Measurements from ENCODE around the gene FAM174C.

- no peak for TF ChIP-seq YY1 (IDR thresholded peaks at IDR 0.05)
- TF ChIP-seq CTCF (IDR thresholded peaks at IDR 0.05; ENCODE audit: low read depth, low read length, missing input control): no peak
- TF ChIP-seq TAF1 (conservative IDR thresholded peaks at IDR 0.05): no peak
- TF ChIP-seq, protein P1, sequence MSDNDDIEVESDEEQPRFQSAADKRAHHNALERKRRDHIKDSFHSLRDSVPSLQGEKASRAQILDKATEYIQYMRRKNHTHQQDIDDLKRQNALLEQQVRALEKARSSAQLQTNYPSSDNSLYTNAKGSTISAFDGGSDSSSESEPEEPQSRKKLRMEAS (IDR thresholded peaks at IDR 0.05): no peak
- TF ChIP-seq HNF4A (conservative IDR thresholded peaks at IDR 0.05): no peak
- TF ChIP-seq RXRA (IDR thresholded peaks at IDR 0.05): no peak
Observed at GRCh38 chr19:1307320-1307719, 32.0 kb downstream of the FAM174C start.

Measured in liver (tissue), 3 donors.